Loucy (cell line): ENCODE results near the gene ESF1.

ENCODE experiments used
- H2AFZ ChIP-seq: fragments of 200-600 bp; sonication (generic); 2 replicates; pipeline ENCODE4 v1.6.0; 2016; ENCODE audit warnings: antibody characterized with exemption, mild to moderate bottlenecking, low read length, moderate library complexity
- H3F3A ChIP-seq: fragments of 200-600 bp; 2 replicates; pipeline ENCODE4 v1.6.0; 2016; ENCODE audit warnings: antibody characterized with exemption, low read depth, mild to moderate bottlenecking
- H3K27me3 ChIP-seq: fragments of 200-600 bp; sonication (generic); 2 replicates; pipeline ENCODE4 v1.6.1; 2014; ENCODE audit warnings: low read length, mild to moderate bottlenecking; ENCODE audit not compliant: insufficient read depth, poor library complexity, severe bottlenecking
- H3K36me3 ChIP-seq: fragments of 200-600 bp; sonication (generic); 2 replicates; pipeline ENCODE4 v1.6.1; 2016; ENCODE audit warnings: low read length; ENCODE audit not compliant: insufficient read depth
- H3K4me1 ChIP-seq: fragments of 200-600 bp; sonication (generic); 2 replicates; pipeline ENCODE4 v1.5.1; 2014; ENCODE audit warnings: low read length, mild to moderate bottlenecking; ENCODE audit not compliant: insufficient read depth, poor library complexity, severe bottlenecking
- H3K4me2 ChIP-seq: fragments of 200-600 bp; sonication (generic); 2 replicates; pipeline ENCODE4 v1.6.0; 2014; ENCODE audit warnings: antibody characterized with exemption, low read length, low read depth, mild to moderate bottlenecking; ENCODE audit not compliant: poor library complexity, severe bottlenecking
- H3K4me3 ChIP-seq: fragments of 200-600 bp; sonication (generic); 2 replicates; pipeline ENCODE4 v1.5.1; 2014; ENCODE audit warnings: low read length, mild to moderate bottlenecking, mixed read lengths; ENCODE audit not compliant: poor library complexity, severe bottlenecking
- H3K79me2 ChIP-seq: fragments of 200-600 bp; sonication (generic); 2 replicates; pipeline ENCODE4 v1.6.1; 2014; ENCODE audit warnings: low read length; ENCODE audit not compliant: insufficient read depth
- H3K9ac ChIP-seq: fragments of 200-600 bp; sonication (generic); 2 replicates; pipeline ENCODE4 v1.6.0; 2014; ENCODE audit warnings: mild to moderate bottlenecking, low read depth, low read length, moderate library complexity; ENCODE audit not compliant: poor library complexity, severe bottlenecking
- H3K9me2 ChIP-seq: fragments of 200-600 bp; sonication (generic); replicated peaks from 2 replicates; pipeline ENCODE4 v1.6.1; 2016; ENCODE audit warnings: low read depth, low read length, mixed read lengths
- H3K9me3 ChIP-seq: fragments of 200-600 bp; sonication (generic); 2 replicates; pipeline ENCODE4 v1.6.1; 2014; ENCODE audit warnings: mild to moderate bottlenecking, antibody characterized with exemption, low read length, low read depth; ENCODE audit not compliant: insufficient read depth
- H4K20me1 ChIP-seq: fragments of 200-600 bp; sonication (generic); 2 replicates; pipeline ENCODE4 v1.6.0; 2014; ENCODE audit warnings: antibody characterized with exemption, low read length, mild to moderate bottlenecking; ENCODE audit not compliant: insufficient read depth, poor library complexity, severe bottlenecking
- EZH2phosphoT487 ChIP-seq: fragments of 200-600 bp; IDR thresholded peaks from 2 replicates; pipeline ENCODE4 v1.6.1; 2018; ENCODE audit warnings: antibody characterized with exemption, mild to moderate bottlenecking, moderate library complexity, borderline replicate concordance
- TF ChIP-seq, protein P1 (sequence below): fragments of 200-600 bp; sonication (generic); conservative IDR thresholded peaks from 2 replicates; pipeline ENCODE4 v1.5.1; 2014; ENCODE audit warnings: mild to moderate bottlenecking, antibody characterized with exemption, low read length

Gene ESF1

DNA sequence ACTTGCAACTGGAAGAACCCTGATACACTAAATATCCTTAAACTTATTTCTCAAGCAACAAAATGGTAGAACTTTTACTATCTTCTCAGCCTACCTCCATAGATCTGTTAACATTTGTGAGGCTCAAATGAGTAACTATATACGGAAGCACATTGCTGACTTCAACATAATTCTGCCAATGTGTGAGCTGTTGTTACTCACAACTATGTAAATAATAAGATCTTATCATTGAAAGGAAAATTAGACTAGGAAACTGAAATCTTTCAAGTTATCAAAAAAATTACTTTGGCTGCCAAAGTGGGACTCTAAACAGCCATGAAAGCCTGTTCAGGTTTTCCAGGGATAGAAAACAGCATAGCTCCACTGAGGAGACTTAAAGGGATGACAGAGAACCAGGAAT, 105.8 kb downstream of the ESF1 start:
- Histone ChIP-seq H3K79me2 (no peaks in the 10 kb centered on the region), H3K27me3 (no peaks in the 10 kb centered on the region), H3F3A (no peaks in the 10 kb centered on the region), H3K36me3 (no peaks in the 10 kb centered on the region), H3K9ac (no peak overlapping the region), H3K9me3 (no peaks in the 10 kb centered on the region), H2AFZ (no peak overlapping the region), H4K20me1 (no peaks in the 10 kb centered on the region), H3K4me2 (no peak overlapping the region), H3K9me2 (no peaks in the 10 kb centered on the region), H3K4me1 (no peaks in the 10 kb centered on the region), H3K4me3 (no peak overlapping the region)
- TF ChIP-seq EZH2phosphoT487: no peak
- TF ChIP-seq, protein P1, sequence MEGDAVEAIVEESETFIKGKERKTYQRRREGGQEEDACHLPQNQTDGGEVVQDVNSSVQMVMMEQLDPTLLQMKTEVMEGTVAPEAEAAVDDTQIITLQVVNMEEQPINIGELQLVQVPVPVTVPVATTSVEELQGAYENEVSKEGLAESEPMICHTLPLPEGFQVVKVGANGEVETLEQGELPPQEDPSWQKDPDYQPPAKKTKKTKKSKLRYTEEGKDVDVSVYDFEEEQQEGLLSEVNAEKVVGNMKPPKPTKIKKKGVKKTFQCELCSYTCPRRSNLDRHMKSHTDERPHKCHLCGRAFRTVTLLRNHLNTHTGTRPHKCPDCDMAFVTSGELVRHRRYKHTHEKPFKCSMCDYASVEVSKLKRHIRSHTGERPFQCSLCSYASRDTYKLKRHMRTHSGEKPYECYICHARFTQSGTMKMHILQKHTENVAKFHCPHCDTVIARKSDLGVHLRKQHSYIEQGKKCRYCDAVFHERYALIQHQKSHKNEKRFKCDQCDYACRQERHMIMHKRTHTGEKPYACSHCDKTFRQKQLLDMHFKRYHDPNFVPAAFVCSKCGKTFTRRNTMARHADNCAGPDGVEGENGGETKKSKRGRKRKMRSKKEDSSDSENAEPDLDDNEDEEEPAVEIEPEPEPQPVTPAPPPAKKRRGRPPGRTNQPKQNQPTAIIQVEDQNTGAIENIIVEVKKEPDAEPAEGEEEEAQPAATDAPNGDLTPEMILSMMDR: no peak

DNA sequence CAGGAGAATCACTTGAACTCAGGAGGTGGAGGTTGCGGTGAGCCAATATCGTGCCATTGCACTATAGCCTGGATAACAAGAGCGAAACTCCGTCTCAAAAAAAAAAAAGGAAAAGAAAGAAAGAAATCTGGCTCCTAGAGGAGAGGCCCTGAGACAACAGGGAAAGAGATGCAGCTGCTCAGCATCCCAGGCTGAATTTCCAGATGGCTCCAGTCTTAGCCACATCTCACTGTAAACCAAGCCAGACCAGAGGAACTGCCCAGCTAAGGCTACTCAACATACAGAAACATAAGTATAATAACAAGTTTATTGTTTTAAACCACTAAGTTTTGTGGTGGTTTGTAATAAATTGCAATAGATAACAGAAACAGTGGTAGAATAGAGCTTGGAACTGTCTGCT, 107.5 kb downstream of the ESF1 start:
- Histone ChIP-seq H3K79me2 (no peaks in the 10 kb centered on the region), H3K9me3 (no peaks in the 10 kb centered on the region), H3K4me3 (no peak overlapping the region), H2AFZ (no peak overlapping the region), H3K27me3 (no peaks in the 10 kb centered on the region), H3K36me3 (no peaks in the 10 kb centered on the region), H4K20me1 (no peaks in the 10 kb centered on the region), H3K4me1 (no peaks in the 10 kb centered on the region), H3K9ac (no peak overlapping the region), H3F3A (no peaks in the 10 kb centered on the region), H3K4me2 (no peak overlapping the region), H3K9me2 (no peaks in the 10 kb centered on the region)
- TF ChIP-seq EZH2phosphoT487: no peak
- TF ChIP-seq, protein P1: no peak

DNA sequence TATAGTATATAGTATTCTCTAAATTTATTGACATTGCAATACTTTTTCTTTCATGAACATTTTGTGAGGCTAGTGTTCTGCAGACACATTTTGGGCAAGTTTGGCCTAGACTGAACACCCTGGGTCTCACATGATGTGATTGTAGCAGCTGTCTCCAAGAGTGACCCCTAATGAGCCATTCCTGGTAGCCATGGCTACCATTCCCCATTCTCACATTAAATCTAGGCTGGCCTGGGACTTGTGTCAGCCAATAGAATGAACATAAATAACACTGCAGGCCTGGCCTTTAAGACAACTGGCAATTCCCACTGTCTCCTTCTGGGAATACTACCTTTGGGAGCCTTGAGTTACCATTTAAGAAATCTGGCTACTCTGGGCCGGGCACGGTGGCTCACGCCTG, 108.0 kb downstream of the ESF1 start:
- Histone ChIP-seq H3K4me2 (no peak overlapping the region), H2AFZ (no peak overlapping the region), H3K4me1 (no peaks in the 10 kb centered on the region), H3K9me2 (no peaks in the 10 kb centered on the region), H3F3A (no peaks in the 10 kb centered on the region), H3K36me3 (no peaks in the 10 kb centered on the region), H3K9ac (no peak overlapping the region), H3K79me2 (no peaks in the 10 kb centered on the region), H3K27me3 (no peaks in the 10 kb centered on the region), H3K4me3 (no peak overlapping the region), H3K9me3 (no peaks in the 10 kb centered on the region), H4K20me1 (no peaks in the 10 kb centered on the region)
- TF ChIP-seq, protein P1: no peak
- TF ChIP-seq EZH2phosphoT487: no peak
